PC-3 (cell line): ENCODE results near the gene CCDC86.

Source experiments
- EZH2 ChIP-seq: fragments of 300-600 bp; sonication (generic); IDR thresholded peaks from one replicate; pipeline ENCODE4 v1.6.1; 2017; ENCODE audit warnings: antibody characterized with exemption, mild to moderate bottlenecking, low read length; ENCODE audit not compliant: unreplicated experiment
- EZH2phosphoT487 ChIP-seq: fragments of 300-600 bp; sonication (generic); IDR thresholded peaks from 2 replicates; pipeline ENCODE4 v1.6.1; 2018; ENCODE audit warnings: mild to moderate bottlenecking, antibody characterized with exemption, low read length, borderline replicate concordance
- TF ChIP-seq, protein P1 (sequence below): fragments of 300-600 bp; sonication (generic); conservative IDR thresholded peaks from 2 replicates; pipeline ENCODE4 v1.5.1; 2017; ENCODE audit warnings: antibody characterized with exemption, low read depth, mild to moderate bottlenecking, low read length

DNA sequence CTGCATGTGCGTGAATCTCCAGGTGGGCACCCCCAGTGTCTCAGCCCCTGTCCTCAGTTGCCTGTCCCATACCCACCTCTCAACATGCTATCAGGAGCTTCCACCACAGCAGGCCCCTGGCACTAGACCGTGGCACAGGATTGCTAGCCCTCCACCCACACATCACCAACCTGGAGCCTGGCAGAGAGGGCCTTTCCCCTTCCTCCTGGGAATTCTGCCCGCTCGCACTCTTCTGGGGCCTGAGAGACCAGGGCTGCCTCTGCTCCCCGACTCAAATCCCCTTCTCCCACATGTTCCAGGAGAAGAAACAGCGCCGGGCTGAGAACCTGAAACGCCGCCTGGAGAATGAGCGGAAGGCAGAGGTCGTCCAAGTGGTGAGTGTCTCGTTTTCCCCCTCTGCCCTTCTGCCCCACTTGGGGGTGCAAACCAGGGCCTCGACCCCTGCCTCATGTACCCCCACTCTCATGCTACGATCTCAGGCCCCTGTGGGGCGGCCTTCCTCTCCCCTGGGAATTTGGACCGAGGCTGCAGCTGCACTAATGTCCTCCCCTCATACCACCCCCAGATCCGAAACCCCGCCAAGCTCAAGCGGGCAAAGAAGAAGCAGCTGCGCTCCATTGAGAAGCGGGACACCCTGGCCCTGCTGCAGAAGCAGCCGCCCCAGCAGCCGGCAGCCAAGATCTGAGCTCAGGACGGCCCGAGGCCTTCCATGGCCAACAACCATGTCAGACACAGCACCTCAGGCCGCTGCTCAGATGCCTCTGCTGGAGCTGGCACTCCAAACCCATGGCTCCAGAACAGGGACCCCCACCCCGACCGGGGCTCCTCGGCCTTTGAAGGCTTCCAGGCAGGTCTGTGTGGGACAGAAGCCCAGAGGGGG, 8.0 kb downstream of the CCDC86 start:
- TF ChIP-seq, protein P1, sequence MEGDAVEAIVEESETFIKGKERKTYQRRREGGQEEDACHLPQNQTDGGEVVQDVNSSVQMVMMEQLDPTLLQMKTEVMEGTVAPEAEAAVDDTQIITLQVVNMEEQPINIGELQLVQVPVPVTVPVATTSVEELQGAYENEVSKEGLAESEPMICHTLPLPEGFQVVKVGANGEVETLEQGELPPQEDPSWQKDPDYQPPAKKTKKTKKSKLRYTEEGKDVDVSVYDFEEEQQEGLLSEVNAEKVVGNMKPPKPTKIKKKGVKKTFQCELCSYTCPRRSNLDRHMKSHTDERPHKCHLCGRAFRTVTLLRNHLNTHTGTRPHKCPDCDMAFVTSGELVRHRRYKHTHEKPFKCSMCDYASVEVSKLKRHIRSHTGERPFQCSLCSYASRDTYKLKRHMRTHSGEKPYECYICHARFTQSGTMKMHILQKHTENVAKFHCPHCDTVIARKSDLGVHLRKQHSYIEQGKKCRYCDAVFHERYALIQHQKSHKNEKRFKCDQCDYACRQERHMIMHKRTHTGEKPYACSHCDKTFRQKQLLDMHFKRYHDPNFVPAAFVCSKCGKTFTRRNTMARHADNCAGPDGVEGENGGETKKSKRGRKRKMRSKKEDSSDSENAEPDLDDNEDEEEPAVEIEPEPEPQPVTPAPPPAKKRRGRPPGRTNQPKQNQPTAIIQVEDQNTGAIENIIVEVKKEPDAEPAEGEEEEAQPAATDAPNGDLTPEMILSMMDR, result no peak
- TF ChIP-seq EZH2 (no peak), EZH2phosphoT487 (no peak)
